BLaER1 treated with 17β-estradiol and CSF1 and Interleukin-3, amounts not matched to agents 10 nM and 100 nM (cell line): Measurements from ENCODE around the gene MAB21L4.

Experiments
- H3K27ac ChIP-seq, 11 experiments: shearing (Covaris generic); formaldehyde crosslinking; 2 replicates each; pipeline ENCODE4 v1.8.1; 2022
- H3K27me3 ChIP-seq, 11 experiments: shearing (Covaris generic); formaldehyde crosslinking; 2 replicates each; pipeline ENCODE4 v1.8.1; 2022
- H3K36me3 ChIP-seq, 11 experiments: shearing (Covaris generic); formaldehyde crosslinking; 2 replicates each; pipeline ENCODE4 v1.8.1; 2022
- H3K4me1 ChIP-seq, 10 experiments: shearing (Covaris generic); formaldehyde crosslinking; 2 replicates each; pipeline ENCODE4 v1.8.1; 2022
- H3K4me2 ChIP-seq, 11 experiments: shearing (Covaris generic); formaldehyde crosslinking; 2 replicates each; pipeline ENCODE4 v1.8.1; 2022
- H3K4me3 ChIP-seq, 10 experiments: shearing (Covaris generic); formaldehyde crosslinking; 2 replicates each; pipeline ENCODE4 v1.8.1; 2022
- H3K9ac ChIP-seq, 11 experiments: shearing (Covaris generic); formaldehyde crosslinking; 2 replicates each; pipeline ENCODE4 v1.8.1; 2022
- H3K9me3 ChIP-seq, 11 experiments: shearing (Covaris generic); formaldehyde crosslinking; replicated peaks in 1 of 11; 2 replicates each; pipeline ENCODE4 v1.8.1; 2022
- H4K20me1 ChIP-seq, 11 experiments: shearing (Covaris generic); formaldehyde crosslinking; 2 replicates each; pipeline ENCODE4 v1.8.1; 2022
- Cebpa-rat ChIP-seq, 11 experiments: shearing (Covaris generic); IDR thresholded peaks; 2 replicates each; pipeline ENCODE4 v1.8.1; 2022

MAB21L4 gene

DNA sequence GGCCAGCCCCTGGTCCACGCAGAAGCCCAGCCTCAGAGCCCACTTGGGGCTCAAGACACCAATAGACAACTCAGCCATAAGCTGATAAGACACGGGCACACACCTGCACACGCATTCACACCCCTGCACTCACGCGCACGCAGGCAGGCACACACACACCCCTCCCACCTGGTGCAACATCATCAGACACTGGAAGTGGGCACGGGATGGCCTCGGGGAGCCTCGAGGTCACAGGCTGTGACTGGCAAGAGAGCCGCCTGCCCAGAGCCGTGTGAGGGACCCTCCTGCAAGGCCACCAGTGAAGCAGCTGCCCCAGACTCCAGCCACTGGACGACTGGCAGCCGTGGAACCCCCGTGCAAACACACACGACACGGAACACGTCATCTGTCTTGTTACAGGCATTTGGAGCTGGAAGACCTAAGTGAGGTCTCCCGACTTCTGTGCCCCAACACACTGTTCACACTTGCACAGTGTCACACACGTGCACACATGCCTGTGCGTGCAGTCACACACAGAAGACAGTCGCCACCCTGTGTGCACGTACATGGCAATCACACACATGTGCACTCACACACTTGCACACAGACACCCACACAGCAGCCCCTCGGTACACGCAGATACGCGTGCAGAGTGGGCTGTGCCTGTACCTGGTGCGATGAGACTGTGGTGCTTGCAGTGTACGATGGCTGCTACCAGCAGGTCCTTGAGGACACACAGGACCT is 959 bp downstream of the MAB21L4 start:
- Histone ChIP-seq H3K27me3 (no peaks in the 10 kb centered on the region), H3K9me3 (no peaks in the 10 kb centered on the region), H3K9ac (no peak overlapping the region), H4K20me1 (peaks cover 0 to 6% (median 0%) of the 10 kb centered on the region in 11 experiments; a peak in 4 of 22 replicates), H3K4me2 (no peak overlapping the region), H3K27ac (no peak overlapping the region), H3K4me1 (peaks cover 7 to 45% (median 36%) of the 10 kb centered on the region in 10 experiments; a peak in 18 of 20 replicates), H3K36me3 (no peaks in the 10 kb centered on the region), H3K4me3 (no peak overlapping the region)
- no peak for TF ChIP-seq Cebpa-rat (IDR thresholded peaks at IDR 0.05)

DNA sequence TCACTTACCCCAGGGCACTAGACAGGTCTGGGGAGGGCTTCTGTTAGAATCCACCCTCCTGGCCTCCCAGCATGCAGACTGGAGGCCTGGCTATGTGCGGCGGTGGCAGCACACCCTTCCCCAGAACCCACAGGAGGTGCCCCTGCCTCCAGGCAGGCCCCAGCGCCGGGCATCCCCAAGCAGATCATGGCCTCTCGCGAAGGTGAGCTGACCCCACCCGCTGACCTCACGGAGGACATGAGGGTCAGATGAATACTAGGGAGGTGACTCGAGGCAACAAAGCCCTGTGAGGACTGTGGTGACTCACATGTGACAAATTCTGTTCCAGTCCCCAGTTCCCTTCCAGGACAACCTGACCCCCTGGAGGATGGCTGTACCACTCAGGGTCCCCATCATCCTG is 1.9 kb downstream of the MAB21L4 start:
- Histone ChIP-seq H3K4me2 (no peak overlapping the region), H3K27me3 (no peaks in the 10 kb centered on the region), H3K4me1 (peaks cover 7 to 45% (median 30%) of the 10 kb centered on the region in 10 experiments; a peak in 18 of 20 replicates), H4K20me1 (peaks cover 0 to 6% (median 0%) of the 10 kb centered on the region in 11 experiments; a peak in 4 of 22 replicates), H3K9me3 (no peaks in the 10 kb centered on the region), H3K4me3 (no peak overlapping the region), H3K9ac (peak overlapping the region in 1 of 11 experiments; percentile 13; a peak in 1 of 22 replicates), H3K36me3 (no peaks in the 10 kb centered on the region), H3K27ac (no peak overlapping the region)
- no peak for TF ChIP-seq Cebpa-rat (IDR thresholded peaks at IDR 0.05)

DNA sequence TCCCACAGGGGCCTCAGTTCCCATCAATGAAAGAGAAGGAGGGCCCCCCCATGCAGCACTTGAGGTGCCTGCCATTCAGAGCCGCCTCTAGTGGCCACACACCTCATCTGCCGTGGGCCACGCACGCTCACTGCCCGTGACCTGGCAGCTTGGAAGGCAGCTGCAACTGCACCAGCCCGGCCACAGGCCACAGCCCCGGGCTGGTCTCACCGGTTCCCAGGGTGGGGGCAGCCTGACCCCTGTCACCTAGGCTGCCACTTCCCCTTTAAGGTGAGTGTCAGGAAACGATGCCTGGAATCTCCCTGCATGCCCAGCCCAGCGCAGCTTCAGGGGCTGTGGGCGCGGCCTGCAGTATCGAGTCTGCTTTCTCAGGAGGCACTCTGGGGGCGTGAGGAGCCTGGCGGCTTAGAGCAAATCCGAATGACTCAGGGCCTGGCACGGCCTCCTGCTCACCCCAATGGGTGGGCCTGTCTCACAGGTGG is 2.6 kb downstream of the MAB21L4 start:
- H3K36me3 ChIP-seq, result no peaks in the 10 kb centered on the region
- H3K4me3 ChIP-seq, result no peak overlapping the region
- H3K9ac ChIP-seq, result peak overlapping the region in 1 of 11 experiments; percentile 13; a peak in 1 of 22 replicates
- no peak overlapping the region for H3K4me2 ChIP-seq
- H3K27ac ChIP-seq, result no peak overlapping the region; a peak in 1 of 22 replicates
- no peak for TF ChIP-seq Cebpa-rat (IDR thresholded peaks at IDR 0.05)
- H4K20me1 ChIP-seq, result peaks cover 0 to 6% (median 0%) of the 10 kb centered on the region in 11 experiments; a peak in 4 of 22 replicates
- H3K27me3 ChIP-seq, result no peaks in the 10 kb centered on the region
- peaks cover 7 to 42% (median 24%) of the 10 kb centered on the region in 10 experiments; a peak in 18 of 20 replicates for H3K4me1 ChIP-seq
- H3K9me3 ChIP-seq, result no peaks in the 10 kb centered on the region

DNA sequence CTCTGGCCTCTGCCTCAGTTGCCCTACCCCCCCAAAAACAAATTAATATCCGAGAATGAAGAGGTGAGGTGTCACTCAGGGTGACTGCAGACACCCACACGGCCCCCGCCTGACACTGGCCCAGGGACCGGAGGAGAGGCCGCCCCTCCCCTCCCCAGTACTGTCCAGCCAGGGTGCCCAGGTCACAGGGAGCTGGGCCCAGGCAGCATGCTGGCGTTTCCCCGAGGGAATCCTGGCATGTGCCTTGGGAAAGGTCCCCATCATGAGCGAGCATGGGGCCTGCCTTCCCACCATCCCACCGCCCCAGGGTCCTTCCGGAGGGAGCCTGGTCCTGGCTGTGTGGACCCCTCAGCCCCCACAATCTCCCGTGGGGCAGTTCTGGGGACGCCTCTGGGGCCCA is 3.0 kb downstream of the MAB21L4 start:
- Histone ChIP-seq H3K36me3 (no peaks in the 10 kb centered on the region), H4K20me1 (peaks cover 0 to 6% (median 0%) of the 10 kb centered on the region in 11 experiments; a peak in 4 of 22 replicates), H3K27me3 (no peaks in the 10 kb centered on the region), H3K4me1 (peaks cover 7 to 41% (median 23%) of the 10 kb centered on the region in 10 experiments; a peak in 18 of 20 replicates), H3K27ac (no peak overlapping the region; a peak in 1 of 22 replicates), H3K9ac (no peak overlapping the region), H3K9me3 (no peaks in the 10 kb centered on the region), H3K4me2 (no peak overlapping the region), H3K4me3 (no peak overlapping the region)
- no peak for TF ChIP-seq Cebpa-rat (IDR thresholded peaks at IDR 0.05)

DNA sequence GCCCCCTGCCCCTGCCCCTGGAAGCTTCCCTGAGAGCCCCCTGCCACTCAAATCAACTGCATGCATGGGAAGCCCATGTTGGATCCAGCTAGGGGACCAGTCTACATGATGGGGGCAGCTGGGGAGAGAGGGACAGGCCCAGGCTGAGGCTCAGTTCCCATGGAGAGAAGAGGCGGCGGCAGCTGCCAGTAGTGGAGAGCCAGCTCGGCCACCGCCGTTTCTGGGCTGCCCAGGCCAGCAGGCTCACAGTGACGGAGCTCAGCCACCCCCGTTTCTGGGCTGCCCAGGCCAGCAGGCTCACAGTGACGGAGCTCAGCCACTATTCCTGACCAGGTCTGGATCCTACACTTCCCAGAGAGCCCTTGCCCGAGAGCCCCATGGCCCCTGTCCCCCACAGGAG is 3.6 kb downstream of the MAB21L4 start:
- TF ChIP-seq Cebpa-rat (IDR thresholded peaks at IDR 0.05), result no peak
- Histone ChIP-seq H3K4me1 (peaks cover 7 to 41% (median 24%) of the 10 kb centered on the region in 10 experiments; a peak in 19 of 20 replicates), H3K9me3 (no peaks in the 10 kb centered on the region), H3K36me3 (no peaks in the 10 kb centered on the region), H4K20me1 (peaks cover 0 to 4% (median 0%) of the 10 kb centered on the region in 11 experiments; a peak in 4 of 22 replicates), H3K27ac (no peak overlapping the region), H3K9ac (no peak overlapping the region), H3K27me3 (no peaks in the 10 kb centered on the region), H3K4me3 (no peak overlapping the region), H3K4me2 (no peak overlapping the region)

DNA sequence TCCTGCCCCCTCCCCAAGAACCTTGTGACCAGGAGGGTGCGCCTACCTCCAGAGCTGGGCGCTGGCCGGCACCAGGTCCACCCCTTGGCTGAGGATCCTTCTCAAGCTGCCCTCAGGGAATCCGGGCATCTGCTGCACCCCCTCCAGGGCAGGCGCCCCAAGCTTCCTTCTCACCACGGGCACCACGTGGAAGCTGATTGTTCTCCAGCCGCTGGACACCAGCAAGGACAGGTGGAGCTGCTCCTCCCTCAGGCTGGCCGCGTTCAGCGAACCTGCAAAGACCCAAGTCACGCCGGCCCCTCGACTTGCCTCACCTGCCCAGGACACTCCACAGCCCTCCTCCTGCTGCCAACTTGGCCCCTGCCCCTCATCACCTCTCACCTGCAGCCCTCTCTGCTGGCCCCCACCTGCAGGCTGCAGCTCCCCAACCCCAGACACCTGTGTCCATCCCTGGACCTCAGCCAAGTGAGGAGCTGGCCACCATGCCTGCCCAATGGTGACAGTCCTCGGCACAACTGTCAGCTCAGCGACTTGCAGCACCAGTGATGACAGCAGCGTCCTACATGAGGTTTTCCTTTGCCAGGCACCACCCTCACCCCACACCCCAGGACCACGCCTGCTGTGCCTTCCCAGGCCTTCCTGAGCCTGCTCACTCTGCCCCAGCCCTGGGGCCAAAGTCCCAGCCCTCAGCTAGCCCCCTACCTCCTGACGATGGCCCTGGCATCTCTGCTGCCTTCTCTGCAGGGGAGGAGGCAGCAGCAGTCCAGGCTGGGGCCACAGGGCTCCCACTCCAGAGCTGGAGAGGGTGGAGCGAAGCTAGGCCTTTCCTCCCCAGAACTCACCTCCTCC is 4.2 kb downstream of the MAB21L4 start:
- Histone ChIP-seq H4K20me1 (no peaks in the 10 kb centered on the region; a peak in 3 of 22 replicates), H3K36me3 (no peaks in the 10 kb centered on the region), H3K4me1 (peaks cover 10 to 41% (median 25%) of the 10 kb centered on the region in 10 experiments; a peak in 18 of 20 replicates), H3K9me3 (no peaks in the 10 kb centered on the region), H3K4me2 (no peak overlapping the region), H3K9ac (no peak overlapping the region), H3K27ac (no peak overlapping the region), H3K27me3 (no peaks in the 10 kb centered on the region), H3K4me3 (no peak overlapping the region)
- TF ChIP-seq Cebpa-rat (IDR thresholded peaks at IDR 0.05), result no peak

DNA sequence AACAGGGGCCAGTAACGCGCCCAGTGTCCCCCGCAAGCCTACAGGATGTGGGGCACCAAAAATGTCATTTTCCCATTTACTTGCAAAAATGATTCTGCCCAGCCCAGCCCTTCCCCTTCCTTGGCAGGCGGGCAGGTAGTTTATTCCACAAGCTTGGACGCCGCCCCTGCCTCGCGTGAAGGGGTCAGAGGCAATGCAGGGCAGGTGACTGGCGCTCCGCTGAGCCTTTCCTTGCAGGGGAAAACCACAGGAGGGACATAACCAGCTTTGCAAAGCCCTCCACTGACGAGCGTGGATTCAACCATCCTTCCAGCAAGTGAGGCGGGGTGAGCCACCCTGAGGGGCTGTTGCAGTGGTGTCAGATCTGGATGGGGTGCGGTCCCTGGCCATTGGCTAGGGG is 5.3 kb downstream of the MAB21L4 start:
- H3K27ac ChIP-seq, result no peak overlapping the region
- no peak overlapping the region for H3K4me3 ChIP-seq
- H3K4me2 ChIP-seq, result no peak overlapping the region
- H3K9me3 ChIP-seq, result no peaks in the 10 kb centered on the region
- peaks cover 20 to 43% (median 32%) of the 10 kb centered on the region in 10 experiments for H3K4me1 ChIP-seq
- TF ChIP-seq Cebpa-rat (IDR thresholded peaks at IDR 0.05), result no peak
- H3K9ac ChIP-seq, result no peak overlapping the region
- no peaks in the 10 kb centered on the region for H3K27me3 ChIP-seq
- no peaks in the 10 kb centered on the region; a peak in 2 of 22 replicates for H4K20me1 ChIP-seq
- H3K36me3 ChIP-seq, result no peaks in the 10 kb centered on the region

DNA sequence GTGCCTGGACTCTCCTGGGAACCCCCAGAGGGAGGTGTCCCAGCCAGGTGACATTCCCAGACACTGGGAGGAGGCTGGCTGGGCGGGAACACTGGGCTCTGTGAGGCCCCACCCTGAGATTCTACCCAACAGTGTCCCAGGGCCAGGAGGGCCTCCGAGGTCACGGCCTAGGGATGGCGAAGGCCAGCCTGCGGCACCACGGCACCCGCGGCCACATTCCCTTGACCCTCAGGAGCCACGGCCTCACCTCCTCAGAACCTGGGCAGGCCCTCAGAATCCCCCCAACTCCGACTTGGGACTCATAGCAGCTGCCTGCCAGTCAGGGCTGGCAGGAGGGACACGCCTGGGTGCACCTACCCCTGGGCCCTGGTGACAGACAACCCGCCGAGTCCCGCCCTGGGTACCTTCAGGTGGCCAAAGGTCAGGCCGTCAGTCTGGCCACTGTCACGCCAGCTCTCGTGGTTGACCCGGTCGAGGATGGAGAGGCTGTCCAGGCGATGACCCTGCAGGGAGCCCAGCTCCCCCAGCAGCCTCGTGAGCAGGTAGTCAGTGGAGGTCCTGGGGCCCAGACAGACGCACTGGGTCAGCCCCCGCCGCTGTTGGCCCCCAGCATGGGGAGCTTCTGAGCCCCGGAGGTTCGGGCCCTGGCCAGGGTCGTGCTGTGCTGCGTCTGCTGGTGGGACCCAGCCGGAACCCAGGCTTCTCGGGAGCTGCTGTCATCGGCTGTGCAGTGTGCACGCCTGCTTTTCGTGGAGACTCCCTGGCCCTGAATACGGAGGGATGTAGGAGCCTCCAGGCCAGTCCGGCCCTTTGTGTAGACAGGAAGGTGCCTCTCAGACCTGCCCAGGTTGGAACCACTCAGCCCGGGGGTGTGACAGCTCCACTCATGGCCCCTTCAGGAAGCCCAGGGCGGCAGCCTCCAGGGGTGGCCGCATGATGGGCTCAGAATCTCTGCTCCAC is 6.1 kb downstream of the MAB21L4 start:
- Histone ChIP-seq H3K27ac (no peak overlapping the region), H3K27me3 (no peaks in the 10 kb centered on the region), H3K9ac (no peak overlapping the region), H3K9me3 (no peaks in the 10 kb centered on the region), H3K4me3 (no peak overlapping the region), H4K20me1 (no peaks in the 10 kb centered on the region; a peak in 2 of 22 replicates), H3K36me3 (no peaks in the 10 kb centered on the region), H3K4me1 (peaks cover 28 to 51% (median 40%) of the 10 kb centered on the region in 10 experiments), H3K4me2 (0 out of 22 replicates have a peak overlapping the region, but pooled peaks of 1 of the 11 experiments have one; percentile 2)
- TF ChIP-seq Cebpa-rat (IDR thresholded peaks at IDR 0.05), result no peak
